IPS-15b (cell line): Measurements from ENCODE around the gene SLCO2B1.
"Not testable (repeated sequence)": the region's sequence is repeated elsewhere in the genome, so short reads cannot be mapped to it uniquely, and the experiment has no call there.

ENCODE experiments used
- H3K27me3 ChIP-seq: one replicate; pipeline ENCODE4 v1.6.1; 2013; ENCODE audit warnings: low read length; ENCODE audit not compliant: control insufficient read depth, insufficient read depth
- H3K36me3 ChIP-seq: one replicate; pipeline ENCODE4 v1.6.1; 2013; ENCODE audit warnings: low read length; ENCODE audit not compliant: control insufficient read depth, insufficient read depth
- H3K4me1 ChIP-seq: one replicate; pipeline ENCODE4 v1.6.1; 2013; ENCODE audit warnings: mild to moderate bottlenecking, low read length; ENCODE audit not compliant: control insufficient read depth, insufficient read depth
- H3K4me3 ChIP-seq: one replicate; pipeline ENCODE4 v1.5.1; 2013; ENCODE audit warnings: low read depth, low read length
- H3K9ac ChIP-seq: one replicate; pipeline ENCODE4 v1.6.1; 2013; ENCODE audit warnings: low read depth, mild to moderate bottlenecking, low read length
- H3K9me3 ChIP-seq: one replicate; pipeline ENCODE4 v1.6.1; 2013; ENCODE audit warnings: mild to moderate bottlenecking, low read length; ENCODE audit not compliant: control insufficient read depth, insufficient read depth

Gene SLCO2B1, protein sequence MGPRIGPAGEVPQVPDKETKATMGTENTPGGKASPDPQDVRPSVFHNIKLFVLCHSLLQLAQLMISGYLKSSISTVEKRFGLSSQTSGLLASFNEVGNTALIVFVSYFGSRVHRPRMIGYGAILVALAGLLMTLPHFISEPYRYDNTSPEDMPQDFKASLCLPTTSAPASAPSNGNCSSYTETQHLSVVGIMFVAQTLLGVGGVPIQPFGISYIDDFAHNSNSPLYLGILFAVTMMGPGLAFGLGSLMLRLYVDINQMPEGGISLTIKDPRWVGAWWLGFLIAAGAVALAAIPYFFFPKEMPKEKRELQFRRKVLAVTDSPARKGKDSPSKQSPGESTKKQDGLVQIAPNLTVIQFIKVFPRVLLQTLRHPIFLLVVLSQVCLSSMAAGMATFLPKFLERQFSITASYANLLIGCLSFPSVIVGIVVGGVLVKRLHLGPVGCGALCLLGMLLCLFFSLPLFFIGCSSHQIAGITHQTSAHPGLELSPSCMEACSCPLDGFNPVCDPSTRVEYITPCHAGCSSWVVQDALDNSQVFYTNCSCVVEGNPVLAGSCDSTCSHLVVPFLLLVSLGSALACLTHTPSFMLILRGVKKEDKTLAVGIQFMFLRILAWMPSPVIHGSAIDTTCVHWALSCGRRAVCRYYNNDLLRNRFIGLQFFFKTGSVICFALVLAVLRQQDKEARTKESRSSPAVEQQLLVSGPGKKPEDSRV

DNA sequence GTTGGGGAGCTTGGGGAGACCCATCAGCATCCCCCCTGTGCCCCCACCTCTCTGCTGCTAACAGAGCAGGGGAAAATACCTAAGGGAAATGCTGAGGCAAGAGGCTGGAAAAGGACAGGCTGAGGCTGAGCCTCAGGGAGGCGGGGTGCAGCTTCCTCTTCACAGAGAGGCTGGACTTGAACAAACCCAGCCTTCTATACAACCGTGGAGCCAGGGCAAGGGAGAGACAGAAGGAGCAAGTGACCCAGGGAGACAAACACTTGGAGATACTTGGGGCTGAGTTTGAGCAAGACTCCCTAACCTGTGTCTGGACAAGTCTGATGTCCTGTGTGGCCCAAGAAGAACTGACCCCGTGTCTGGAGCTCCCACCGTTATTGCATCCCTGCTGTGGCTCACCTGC, at the start of gene SLCO2B1:
TSS of gene SLCO2B1 (plus strand) at position 229 of the 400 bp plus-strand sequence. CDS start 275 bp downstream, outside the sequence.
- Histone ChIP-seq H3K4me3 (no peak within 1 kb of the TSS), H3K27me3 (no peaks in the 10 kb centered on the region), H3K9me3 (no peaks in the 10 kb centered on the region), H3K4me1 (no peaks in the 10 kb centered on the region), H3K36me3 (no peaks in the 10 kb centered on the region), H3K9ac (no peak within 1 kb of the TSS)

DNA sequence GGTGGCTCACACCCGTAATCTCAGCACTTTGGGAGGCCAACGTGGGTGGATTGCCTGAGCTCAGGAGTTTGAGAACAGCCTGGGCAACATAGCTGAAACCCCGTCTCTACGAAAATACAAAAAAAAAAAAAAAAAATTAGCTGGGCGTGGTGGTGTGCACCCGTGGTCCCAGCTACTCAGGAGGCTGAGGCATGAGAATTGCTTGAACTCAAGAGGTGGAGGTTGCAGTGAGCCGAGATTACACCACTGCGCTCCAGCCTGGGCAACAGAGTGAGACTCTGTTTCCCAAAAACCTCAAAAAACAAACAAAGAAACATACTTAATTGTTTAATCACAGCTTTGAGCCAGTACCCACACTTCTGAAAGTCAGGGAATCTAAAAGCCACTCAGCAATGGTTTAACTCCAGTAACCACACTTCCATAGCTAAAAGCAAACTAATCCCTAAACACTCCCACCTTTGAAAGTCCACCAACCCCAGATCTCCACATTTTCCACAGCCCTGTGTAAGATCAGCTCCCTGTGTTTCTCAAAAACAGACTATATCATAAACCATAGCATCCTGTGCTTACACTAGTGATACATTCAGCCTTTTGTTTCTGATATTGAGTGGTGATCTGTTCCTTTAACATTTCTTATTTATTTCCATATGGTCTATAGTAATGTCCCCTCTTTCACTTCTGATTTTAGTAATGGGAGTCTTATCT, 49.3 kb upstream of the SLCO2B1 start:
- H3K4me1 ChIP-seq, result peaks cover 3% of the 10 kb centered on the region
- no peaks in the 10 kb centered on the region for H3K27me3 ChIP-seq
- no peak overlapping the region for H3K9ac ChIP-seq
- no peak overlapping the region for H3K4me3 ChIP-seq
- H3K36me3 ChIP-seq, result no peaks in the 10 kb centered on the region
- H3K9me3 ChIP-seq, result no peaks in the 10 kb centered on the region

DNA sequence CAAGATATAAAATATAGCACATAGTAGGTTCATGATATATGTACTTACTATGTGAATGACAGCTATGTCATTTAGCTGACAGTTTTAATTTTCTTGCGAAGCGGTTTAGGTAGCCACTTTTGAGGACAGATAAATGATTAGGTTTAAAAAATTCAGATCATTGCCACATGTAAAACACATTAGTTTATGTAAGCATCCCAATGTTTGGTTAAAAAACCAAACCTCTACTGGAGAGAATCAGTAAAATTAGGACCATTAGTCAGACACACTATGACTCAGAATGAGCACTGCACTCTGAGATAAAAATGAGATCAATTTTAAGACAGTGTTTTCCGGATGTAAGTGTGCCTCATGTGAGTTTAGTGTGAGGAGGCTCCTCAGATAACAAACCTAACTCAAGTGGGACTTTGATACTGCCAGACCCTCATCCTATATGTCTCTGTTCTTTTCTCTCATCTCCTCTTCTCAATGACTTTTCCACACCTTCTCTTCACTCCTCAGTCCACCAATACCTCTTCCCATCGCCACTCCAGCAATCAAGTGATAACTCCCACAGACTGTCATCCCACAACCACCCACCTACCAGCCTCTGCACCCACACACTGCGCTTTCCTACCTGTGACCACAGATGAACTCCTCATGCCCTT, 47.4 kb upstream of the SLCO2B1 start:
- H3K9ac ChIP-seq, result no peak overlapping the region
- no peak overlapping the region for H3K4me3 ChIP-seq
- no peaks in the 10 kb centered on the region for H3K36me3 ChIP-seq
- H3K4me1 ChIP-seq, result peaks cover 3% of the 10 kb centered on the region
- H3K9me3 ChIP-seq, result no peaks in the 10 kb centered on the region
- H3K27me3 ChIP-seq, result no peaks in the 10 kb centered on the region

DNA sequence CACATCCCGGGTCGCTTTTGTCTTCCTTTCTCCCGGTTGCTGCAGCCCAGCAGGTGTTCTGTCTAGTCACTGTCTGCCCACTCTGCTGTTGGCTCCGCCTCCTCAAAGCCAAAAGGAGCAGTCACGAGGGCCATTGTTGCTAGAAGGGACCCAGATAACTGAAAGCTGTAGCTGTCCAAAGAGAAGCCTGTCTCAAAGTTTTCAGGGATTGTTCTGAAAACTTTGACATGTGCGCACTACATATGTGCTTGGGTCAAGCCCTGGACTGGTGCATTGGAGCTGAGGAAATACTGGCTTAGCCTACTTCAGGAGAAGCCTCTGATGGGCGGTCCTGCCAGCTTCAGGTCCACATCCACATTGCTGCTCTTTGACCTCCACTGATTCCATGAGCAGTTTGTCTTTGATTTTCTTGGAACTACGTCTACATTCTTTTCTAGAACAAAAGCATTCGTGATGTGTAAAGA, 45.4 kb upstream of the SLCO2B1 start:
- Histone ChIP-seq H3K4me3 (no peak overlapping the region), H3K4me1 (peaks cover 3% of the 10 kb centered on the region), H3K36me3 (no peaks in the 10 kb centered on the region), H3K27me3 (no peaks in the 10 kb centered on the region), H3K9ac (no peak overlapping the region), H3K9me3 (no peaks in the 10 kb centered on the region)

DNA sequence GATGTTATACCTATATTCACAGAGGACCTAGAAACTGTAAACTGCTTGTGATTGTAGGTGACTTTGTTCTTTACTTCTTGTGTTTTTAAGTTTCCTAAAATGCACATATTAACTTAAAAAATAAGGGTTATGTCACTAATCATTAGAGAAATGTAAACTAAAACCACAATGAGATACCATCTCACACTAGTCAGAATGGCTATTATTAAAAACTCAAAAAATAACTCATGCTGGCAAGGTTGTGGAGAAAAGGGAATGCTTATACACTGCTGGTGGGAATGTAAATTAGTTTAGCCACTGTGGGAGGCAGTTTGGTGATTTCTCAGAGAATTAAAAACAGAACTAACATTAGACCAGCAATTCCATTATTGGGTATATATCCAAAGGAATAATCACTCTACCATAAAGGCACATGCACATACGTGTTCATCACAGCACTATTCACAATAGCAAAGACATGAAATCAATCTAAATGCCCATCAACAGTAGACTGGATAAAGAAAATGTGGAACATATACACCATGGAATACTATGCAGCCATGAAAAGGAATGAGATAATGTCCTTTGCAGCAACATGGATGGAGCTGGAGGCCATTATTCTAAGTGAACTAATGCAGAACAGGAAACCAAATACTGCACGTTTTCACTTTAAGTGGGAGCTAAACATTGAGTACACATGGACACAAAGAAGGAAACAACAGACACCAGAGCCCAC, 44.8 kb upstream of the SLCO2B1 start:
- not testable (repeated sequence) for H3K4me3 ChIP-seq, H3K27me3 ChIP-seq, H3K4me1 ChIP-seq, H3K36me3 ChIP-seq, H3K9me3 ChIP-seq, H3K9ac ChIP-seq

DNA sequence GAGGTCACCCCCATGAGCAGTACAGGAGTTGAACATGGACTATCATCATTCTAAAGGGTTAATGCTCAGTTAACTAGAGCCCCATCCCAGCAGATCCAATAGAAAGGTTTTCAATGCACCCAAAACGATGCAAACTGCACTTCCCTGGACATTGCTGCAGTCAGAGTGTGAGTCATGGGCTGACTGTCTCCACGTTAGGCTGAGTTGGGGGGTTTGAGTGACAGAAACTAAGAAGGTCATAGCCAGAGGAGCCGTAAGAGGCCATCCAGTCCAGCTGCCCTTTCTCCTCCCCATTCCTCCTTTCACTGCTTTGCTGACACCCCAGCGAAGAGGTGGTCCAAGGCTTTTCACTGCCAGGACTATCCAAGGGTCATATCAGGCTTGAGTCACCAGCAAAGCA, 43.7 kb upstream of the SLCO2B1 start:
- no peaks in the 10 kb centered on the region for H3K9me3 ChIP-seq
- no peaks in the 10 kb centered on the region for H3K36me3 ChIP-seq
- H3K27me3 ChIP-seq, result no peaks in the 10 kb centered on the region
- H3K4me1 ChIP-seq, result peaks cover 3% of the 10 kb centered on the region
- H3K4me3 ChIP-seq, result no peak overlapping the region
- H3K9ac ChIP-seq, result no peak overlapping the region

DNA sequence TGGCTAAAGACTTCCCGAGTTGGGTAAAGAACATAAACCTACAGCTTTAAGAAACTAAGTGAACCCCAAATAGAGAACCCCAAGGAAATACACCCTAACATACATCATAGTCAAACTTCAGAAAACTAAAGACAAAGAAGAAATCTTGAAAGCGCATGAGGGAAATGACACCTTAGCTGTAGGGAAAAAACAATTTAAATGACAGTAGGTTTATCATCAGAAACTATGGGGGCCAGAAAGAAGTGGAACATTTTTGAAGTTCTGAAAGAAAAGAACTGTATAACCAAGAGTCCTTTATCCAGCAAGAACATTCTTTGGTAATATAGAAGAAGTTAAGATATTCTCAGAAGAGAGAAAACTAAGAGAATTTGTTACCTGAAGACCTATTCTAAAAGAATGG, 38.7 kb upstream of the SLCO2B1 start:
- Histone ChIP-seq H3K36me3 (no peaks in the 10 kb centered on the region), H3K9ac (no peak overlapping the region), H3K27me3 (no peaks in the 10 kb centered on the region), H3K4me1 (no peaks in the 10 kb centered on the region), H3K4me3 (no peak overlapping the region), H3K9me3 (no peaks in the 10 kb centered on the region)

DNA sequence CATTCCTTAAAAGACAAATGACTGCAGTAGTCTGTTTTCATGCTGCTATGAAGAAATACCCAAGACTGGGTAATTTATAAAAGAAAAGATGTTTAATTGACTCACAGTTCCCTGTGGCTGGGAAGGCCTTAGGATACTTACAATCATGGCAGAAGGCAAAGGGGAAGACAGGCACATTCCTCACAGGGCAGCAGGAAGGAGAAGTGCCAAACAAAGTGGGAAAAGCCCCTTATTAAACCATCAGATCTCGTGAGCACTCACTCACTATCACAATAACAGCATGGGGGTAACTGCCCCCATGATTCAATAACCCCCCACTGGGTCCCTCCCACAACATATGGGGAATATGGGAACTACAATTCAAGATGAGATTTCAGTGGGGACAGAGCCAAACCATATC, 37.9 kb upstream of the SLCO2B1 start:
- H3K36me3 ChIP-seq, result no peaks in the 10 kb centered on the region
- H3K9ac ChIP-seq, result no peak overlapping the region
- no peak overlapping the region for H3K4me3 ChIP-seq
- no peaks in the 10 kb centered on the region for H3K27me3 ChIP-seq
- H3K4me1 ChIP-seq, result no peaks in the 10 kb centered on the region
- no peaks in the 10 kb centered on the region for H3K9me3 ChIP-seq

DNA sequence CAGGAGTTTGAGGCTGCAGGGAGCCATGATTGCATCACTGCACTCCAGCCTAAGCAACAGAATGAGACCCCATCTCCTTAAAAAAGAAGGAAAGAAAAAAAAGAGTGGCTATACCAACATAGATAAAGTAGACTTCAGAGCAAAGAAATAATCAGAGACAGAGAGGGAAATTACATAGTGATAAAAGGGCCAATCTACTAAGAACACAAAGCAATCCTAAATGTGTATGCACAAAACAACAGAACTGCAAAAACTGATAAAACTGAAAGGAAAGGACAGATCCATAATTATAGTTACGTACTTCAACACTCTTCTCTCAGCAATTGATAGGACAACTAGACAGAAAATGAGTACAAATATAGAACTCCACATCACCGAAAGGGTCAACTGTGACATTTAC, 36.4 kb upstream of the SLCO2B1 start:
- Histone ChIP-seq H3K4me3 (no peak overlapping the region), H3K27me3 (no peaks in the 10 kb centered on the region), H3K4me1 (no peaks in the 10 kb centered on the region), H3K9me3 (no peaks in the 10 kb centered on the region), H3K9ac (no peak overlapping the region), H3K36me3 (no peaks in the 10 kb centered on the region)

DNA sequence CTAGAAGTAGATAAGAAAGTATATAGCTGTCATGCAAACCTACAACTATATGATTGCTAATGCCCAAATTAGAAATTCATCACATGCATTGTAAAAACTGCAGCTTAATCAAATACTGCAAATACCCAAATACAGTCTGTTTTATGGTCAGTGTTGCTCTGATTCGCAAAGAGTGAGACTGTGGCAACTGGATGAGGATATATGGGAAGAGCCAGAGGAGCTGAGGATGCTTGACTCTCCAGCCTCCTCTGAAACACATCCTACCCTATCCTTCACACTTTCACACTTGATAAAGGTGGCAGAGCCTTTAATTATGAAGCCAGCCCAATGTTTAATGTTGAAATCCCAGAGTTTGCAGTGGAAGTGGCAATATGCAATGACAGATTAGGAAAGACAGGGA, 32.3 kb upstream of the SLCO2B1 start:
- Histone ChIP-seq H3K4me1 (no peaks in the 10 kb centered on the region), H3K9ac (no peak overlapping the region), H3K36me3 (no peaks in the 10 kb centered on the region), H3K9me3 (no peaks in the 10 kb centered on the region), H3K4me3 (no peak overlapping the region), H3K27me3 (no peaks in the 10 kb centered on the region)

DNA sequence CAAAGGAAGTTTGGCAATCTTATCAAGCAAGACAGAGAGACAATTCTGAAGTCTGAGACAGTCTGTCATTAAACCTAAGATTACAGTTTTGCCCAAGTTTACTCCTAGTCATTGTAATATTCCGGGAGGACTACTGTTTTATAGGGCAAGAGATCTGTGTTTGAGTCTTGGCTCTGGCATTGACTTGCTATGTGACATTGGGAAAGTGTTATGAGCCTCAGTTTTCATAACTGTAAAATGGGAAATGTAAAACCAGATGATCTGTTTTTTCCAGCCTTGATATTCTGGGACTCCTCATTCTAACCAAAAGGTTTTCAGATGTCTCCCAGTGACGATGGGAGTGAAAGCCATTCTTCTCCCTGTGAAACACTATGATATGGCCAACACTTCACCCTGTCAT, 24.3 kb upstream of the SLCO2B1 start:
- Histone ChIP-seq H3K4me1 (no peaks in the 10 kb centered on the region), H3K9me3 (no peaks in the 10 kb centered on the region), H3K36me3 (no peaks in the 10 kb centered on the region), H3K4me3 (no peak overlapping the region), H3K27me3 (no peaks in the 10 kb centered on the region), H3K9ac (no peak overlapping the region)
